Skeletal muscle tissue (tissue), 4 donors: ENCODE data around the gene JMJD8. TPM values are rescaled to one million over a fixed set of nuclear protein-coding genes. Genes with fewer than 3 reads are reported as not detected.

Source experiments
- H3K27ac ChIP-seq: one replicate; pipeline ENCODE4 v1.7.0; 2013; ENCODE audit warnings: mild to moderate bottlenecking, low read depth, low read length, inconsistent platforms
- H3K27me3 ChIP-seq, 3 donors: one replicate each; pipeline ENCODE4 v1.7.0; 2013; ENCODE audit warnings: low read length in 3 of 3; ENCODE audit not compliant: control insufficient read depth in 3 of 3, insufficient read depth in 3 of 3
- H3K36me3 ChIP-seq, 3 donors: one replicate each; pipeline ENCODE4 v1.7.0; 2013; ENCODE audit warnings: low read length in 3 of 3; ENCODE audit not compliant: control insufficient read depth in 3 of 3, insufficient read depth in 3 of 3
- H3K4me1 ChIP-seq, 3 donors: one replicate each; pipeline ENCODE4 v1.7.0; 2013; ENCODE audit warnings: low read length in 3 of 3, mild to moderate bottlenecking in 3 of 3; ENCODE audit not compliant: control insufficient read depth in 3 of 3, insufficient read depth in 3 of 3
- H3K4me3 ChIP-seq, 3 donors: one replicate each; pipeline ENCODE4 v1.7.0; 2013; ENCODE audit warnings: low read length in 3 of 3
- H3K9ac ChIP-seq, 3 donors: one replicate each; pipeline ENCODE4 v1.7.0; 2013; ENCODE audit warnings: low read length in 3 of 3, mild to moderate bottlenecking in 3 of 3, moderate library complexity in 2 of 3, low read depth in 1 of 3
- H3K9me3 ChIP-seq, 3 donors: one replicate each; pipeline ENCODE4 v1.7.0; 2013; ENCODE audit warnings: low read length in 3 of 3; ENCODE audit not compliant: control insufficient read depth in 3 of 3
- total RNA-seq: library from RNA; depleted of rRNA; stranded (reverse); fragments of >200 nt; gene quantifications from one replicate; pipeline ENCODE4 v1.2.3, GENCODE V29; 2014
- donor health status: Osteomylitis.

JMJD8 gene
- total RNA-seq, 1 donor from 2014 or later, result 13.0 TPM

GRCh38 chr16:645852-646678 is 38.1 kb downstream of the JMJD8 start:
- peaks cover 52 to 67% (median 62%) of the 10 kb centered on the region in 3 donors for H3K4me1 ChIP-seq
- no peaks in the 10 kb centered on the region for H3K27me3 ChIP-seq
- peaks cover 0 to 7% (median 2%) of the 10 kb centered on the region in 3 donors for H3K36me3 ChIP-seq
- H3K9me3 ChIP-seq, result no peaks in the 10 kb centered on the region
- H3K27ac ChIP-seq, result peak overlapping the region; percentile 56
- H3K4me3 ChIP-seq, result peak overlapping the region in 2 of 3 donors; percentile 9 to 61
- peak overlapping the region; percentile 43 to 88 (median 45) for H3K9ac ChIP-seq

- H3K4me3 ChIP-seq, result no peak overlapping the region
- no peaks in the 10 kb centered on the region for H3K9me3 ChIP-seq
- no peaks in the 10 kb centered on the region for H3K27me3 ChIP-seq
- H3K27ac ChIP-seq, result no peak overlapping the region
- H3K4me1 ChIP-seq, result peaks cover 47 to 60% (median 59%) of the 10 kb centered on the region in 3 donors
- peak overlapping the region in 1 of 3 donors; percentile 8 for H3K9ac ChIP-seq
- H3K36me3 ChIP-seq, result peaks cover 0 to 7% (median 2%) of the 10 kb centered on the region in 3 donors
Observed at GRCh38 chr16:644556-644955, 39.6 kb downstream of the JMJD8 start.

- Histone ChIP-seq H3K9me3 (no peaks in the 10 kb centered on the region), H3K27ac (peak overlapping the region; percentile 83), H3K4me1 (peaks cover 41 to 59% (median 57%) of the 10 kb centered on the region in 3 donors), H3K36me3 (peaks cover 0 to 7% (median 2%) of the 10 kb centered on the region in 3 donors), H3K27me3 (no peaks in the 10 kb centered on the region), H3K9ac (peak overlapping the region; percentile 80 to 99 (median 81)), H3K4me3 (peak overlapping the region; percentile 67 to 91 (median 82))
Observed at GRCh38 chr16:643050-643368, 41.1 kb downstream of the JMJD8 start.

- peaks cover 42 to 59% (median 57%) of the 10 kb centered on the region in 3 donors for H3K4me1 ChIP-seq
- peak overlapping the region; percentile 67 to 91 (median 82) for H3K4me3 ChIP-seq
- peak overlapping the region; percentile 81 to 99 (median 92) for H3K9ac ChIP-seq
- peak overlapping the region; percentile 83 for H3K27ac ChIP-seq
- no peaks in the 10 kb centered on the region for H3K9me3 ChIP-seq
- no peaks in the 10 kb centered on the region for H3K27me3 ChIP-seq
- H3K36me3 ChIP-seq, result peaks cover 0 to 7% (median 2%) of the 10 kb centered on the region in 3 donors
Observed at GRCh38 chr16:642189-643049, 41.7 kb downstream of the JMJD8 start.

- Histone ChIP-seq H3K27ac (peak within 1 kb of the TSS; percentile 83), H3K9ac (peak within 1 kb of the TSS; percentile 84 to 99 (median 92)), H3K9me3 (no peaks in the 10 kb centered on the region), H3K27me3 (no peaks in the 10 kb centered on the region), H3K4me3 (peak within 1 kb of the TSS; percentile 78 to 91 (median 82)), H3K4me1 (peaks cover 36 to 52% (median 51%) of the 10 kb centered on the region in 3 donors), H3K36me3 (peaks cover 0 to 7% (median 2%) of the 10 kb centered on the region in 3 donors)
Observed at GRCh38 chr16:641326-642188, 42.6 kb downstream of the JMJD8 start, which contains the start of gene MCRIP2. Gene MCRIP2 (plus strand): TSS chr16:641828. CDS start chr16:641992, 164 bp downstream.

GRCh38 chr16:640614-641013 is 43.5 kb downstream of the JMJD8 start:
- Histone ChIP-seq H3K4me1 (peaks cover 27 to 44% (median 43%) of the 10 kb centered on the region in 3 donors), H3K4me3 (peak overlapping the region in 2 of 3 donors; percentile 35 to 82), H3K9ac (peak overlapping the region in 2 of 3 donors; percentile 50 to 99), H3K9me3 (no peaks in the 10 kb centered on the region), H3K36me3 (peaks cover 0 to 7% (median 2%) of the 10 kb centered on the region in 3 donors), H3K27me3 (no peaks in the 10 kb centered on the region), H3K27ac (peak overlapping the region; percentile 83)

GRCh38 chr16:638836-639235 is 45.3 kb downstream of the JMJD8 start:
- H3K4me3 ChIP-seq, result no peak overlapping the region
- peaks cover 5 to 9% (median 6%) of the 10 kb centered on the region in 3 donors for H3K36me3 ChIP-seq
- no peaks in the 10 kb centered on the region for H3K27me3 ChIP-seq
- no peak overlapping the region for H3K27ac ChIP-seq
- H3K9me3 ChIP-seq, result no peaks in the 10 kb centered on the region
- peak overlapping the region in 2 of 3 donors; percentile 14 to 57 for H3K9ac ChIP-seq
- peaks cover 32 to 45% (median 44%) of the 10 kb centered on the region in 3 donors for H3K4me1 ChIP-seq

- peak overlapping the region; percentile 64 for H3K27ac ChIP-seq
- peaks cover 31 to 39% (median 38%) of the 10 kb centered on the region in 3 donors for H3K4me1 ChIP-seq
Observed at GRCh38 chr16:638034-638543, 46.0 kb downstream of the JMJD8 start.

More at GRCh38 chr16:638034-638543, 46.0 kb downstream of the JMJD8 start:
- Histone ChIP-seq H3K4me3 (peak overlapping the region in 2 of 3 donors; percentile 64 to 70), H3K9me3 (no peaks in the 10 kb centered on the region), H3K27me3 (no peaks in the 10 kb centered on the region), H3K9ac (peak overlapping the region; percentile 50 to 88 (median 74)), H3K36me3 (peaks cover 6 to 10% (median 8%) of the 10 kb centered on the region in 3 donors)
